ENCODE data around the gene LORICRIN.

The LORICRIN gene, protein sequence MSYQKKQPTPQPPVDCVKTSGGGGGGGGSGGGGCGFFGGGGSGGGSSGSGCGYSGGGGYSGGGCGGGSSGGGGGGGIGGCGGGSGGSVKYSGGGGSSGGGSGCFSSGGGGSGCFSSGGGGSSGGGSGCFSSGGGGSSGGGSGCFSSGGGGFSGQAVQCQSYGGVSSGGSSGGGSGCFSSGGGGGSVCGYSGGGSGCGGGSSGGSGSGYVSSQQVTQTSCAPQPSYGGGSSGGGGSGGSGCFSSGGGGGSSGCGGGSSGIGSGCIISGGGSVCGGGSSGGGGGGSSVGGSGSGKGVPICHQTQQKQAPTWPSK

GRCh38 chr1:153259387-153259786 is at the start of gene LORICRIN:
Gene LORICRIN, plus strand, starts transcription at chr1:153259687. Its CDS starts 1,263 bp downstream, at chr1:153260950.
- H3K27ac ChIP-seq (ENCODE audit: low read length) = peak within 1 kb of the TSS; percentile 93
- H3K79me2 ChIP-seq (ENCODE audit: low read length) = peaks cover 23% of the 10 kb centered on the region
- TF ChIP-seq CTCF (IDR thresholded peaks at IDR 0.05; ENCODE audit: low read depth, low read length) (no peak), EZH2phosphoT487 (IDR thresholded peaks at IDR 0.05; ENCODE audit: low read depth) (no peak)
- H3K27me3 ChIP-seq (ENCODE audit: low read depth, low read length) = no peaks in the 10 kb centered on the region
- no peak within 1 kb of the TSS for H2AFZ ChIP-seq (ENCODE audit: low read depth, low read length)
- peaks cover under 1% of the 10 kb centered on the region; the same call in 1 of the 2 replicates for H3K9me3 ChIP-seq (ENCODE audit: insufficient read depth, low read length)
- no peaks in the 10 kb centered on the region for H4K20me1 ChIP-seq (ENCODE audit: insufficient read depth, low read length)
- H3K9ac ChIP-seq (ENCODE audit: low read length) = peak within 1 kb of the TSS; percentile 75
- peak within 1 kb of the TSS; percentile 75 for H3K4me3 ChIP-seq (ENCODE audit: low read length)
- peaks cover 36% of the 10 kb centered on the region for H3K4me1 ChIP-seq (ENCODE audit: low read length)
- peaks cover 4% of the 10 kb centered on the region for H3K36me3 ChIP-seq (replicated peaks; ENCODE audit: low read depth, low read length)
- H3K4me2 ChIP-seq (ENCODE audit: low read length) = peak within 1 kb of the TSS; percentile 95

DNA sequence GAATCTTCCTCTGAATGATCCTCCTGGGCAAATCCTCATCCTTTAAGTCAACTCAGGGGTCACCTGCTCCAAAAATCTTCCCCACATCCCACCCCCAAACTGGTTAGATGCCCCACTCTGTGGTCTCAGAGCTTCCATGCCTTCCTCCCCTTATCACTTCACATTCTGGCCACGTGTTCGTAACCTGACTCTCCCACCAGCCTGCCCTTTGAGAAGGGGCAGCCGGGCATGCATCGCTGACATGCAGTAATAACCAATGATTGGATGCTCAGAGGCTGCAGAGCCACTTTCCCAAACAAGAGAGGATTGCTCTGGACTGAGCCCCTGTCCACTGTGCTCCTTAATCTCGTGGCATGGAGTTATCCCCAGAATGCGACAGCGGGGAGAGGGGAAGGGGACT is 49.3 kb upstream of the LORICRIN start:
- Histone ChIP-seq H3K27ac (ENCODE audit: low read length) (no peak overlapping the region), H4K20me1 (ENCODE audit: insufficient read depth, low read length) (no peaks in the 10 kb centered on the region), H3K27me3 (ENCODE audit: low read depth, low read length) (peaks cover 47% of the 10 kb centered on the region), H3K36me3 (replicated peaks; ENCODE audit: low read depth, low read length) (no peaks in the 10 kb centered on the region), H3K4me2 (ENCODE audit: low read length) (no peak overlapping the region), H3K9me3 (ENCODE audit: insufficient read depth, low read length) (no peaks in the 10 kb centered on the region), H3K4me1 (ENCODE audit: low read length) (no peaks in the 10 kb centered on the region), H3K79me2 (ENCODE audit: low read length) (no peaks in the 10 kb centered on the region), H2AFZ (ENCODE audit: low read depth, low read length) (no peak overlapping the region), H3K4me3 (ENCODE audit: low read length) (no peak overlapping the region), H3K9ac (ENCODE audit: low read length) (no peak overlapping the region)
- TF ChIP-seq EZH2phosphoT487 (IDR thresholded peaks at IDR 0.05; ENCODE audit: low read depth) (no peak), CTCF (IDR thresholded peaks at IDR 0.05; ENCODE audit: low read depth, low read length) (no peak)

DNA sequence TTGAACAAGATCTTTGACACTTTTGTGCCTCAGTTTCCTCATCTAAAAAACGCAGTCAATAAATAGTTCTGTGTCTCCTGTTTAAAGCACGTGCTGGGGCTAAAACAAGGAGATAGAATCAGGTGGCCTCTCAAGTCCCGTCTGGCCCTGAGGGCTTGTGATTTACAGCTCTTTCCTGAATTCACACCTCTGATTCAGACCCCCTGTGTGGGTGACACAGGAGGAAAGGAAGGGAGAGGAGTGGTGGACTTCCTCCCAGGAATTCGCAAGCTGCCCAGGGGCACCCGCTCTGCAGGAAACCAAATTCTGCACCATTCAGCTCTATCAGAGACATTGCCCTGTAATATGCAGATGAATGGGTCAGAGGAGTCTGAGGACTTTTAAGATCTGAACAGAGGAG is 47.3 kb upstream of the LORICRIN start:
- Histone ChIP-seq H3K27ac (ENCODE audit: low read length) (no peak overlapping the region), H2AFZ (ENCODE audit: low read depth, low read length) (no peak overlapping the region), H4K20me1 (ENCODE audit: insufficient read depth, low read length) (no peaks in the 10 kb centered on the region), H3K9me3 (ENCODE audit: insufficient read depth, low read length) (no peaks in the 10 kb centered on the region), H3K4me2 (ENCODE audit: low read length) (no peak overlapping the region), H3K4me3 (ENCODE audit: low read length) (no peak overlapping the region), H3K27me3 (ENCODE audit: low read depth, low read length) (peaks cover 44% of the 10 kb centered on the region), H3K36me3 (replicated peaks; ENCODE audit: low read depth, low read length) (no peaks in the 10 kb centered on the region), H3K4me1 (ENCODE audit: low read length) (no peaks in the 10 kb centered on the region), H3K79me2 (ENCODE audit: low read length) (no peaks in the 10 kb centered on the region), H3K9ac (ENCODE audit: low read length) (no peak overlapping the region)
- TF ChIP-seq EZH2phosphoT487 (IDR thresholded peaks at IDR 0.05; ENCODE audit: low read depth) = no peak

DNA sequence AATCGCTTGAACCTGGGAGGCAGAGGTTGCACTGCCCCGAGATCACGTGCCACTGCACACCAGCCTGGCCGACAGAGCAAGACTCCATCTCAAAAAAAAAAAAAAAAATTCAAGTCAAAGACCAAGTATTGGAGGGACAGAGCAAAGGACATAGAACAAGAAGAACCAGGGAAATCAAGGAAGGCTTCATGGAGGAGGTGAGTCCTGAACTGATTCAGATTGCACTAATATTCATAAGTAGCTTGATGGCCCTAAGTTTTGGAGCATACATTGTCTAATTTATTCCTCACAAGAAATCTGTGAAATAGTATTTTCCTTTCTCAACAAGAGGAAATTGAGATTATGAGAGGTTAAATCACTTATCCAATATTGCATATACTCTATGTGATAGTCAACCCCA is 46.0 kb upstream of the LORICRIN start:
- peaks cover 57% of the 10 kb centered on the region for H3K27me3 ChIP-seq (ENCODE audit: low read depth, low read length)
- TF ChIP-seq EZH2phosphoT487 (IDR thresholded peaks at IDR 0.05; ENCODE audit: low read depth) = no peak
- no peak for TF ChIP-seq CTCF (IDR thresholded peaks at IDR 0.05; ENCODE audit: low read depth, low read length)
- no peaks in the 10 kb centered on the region for H3K79me2 ChIP-seq (ENCODE audit: low read length)
- H3K9me3 ChIP-seq (ENCODE audit: insufficient read depth, low read length) = no peaks in the 10 kb centered on the region
- no peaks in the 10 kb centered on the region for H3K36me3 ChIP-seq (replicated peaks; ENCODE audit: low read depth, low read length)
- no peak overlapping the region for H2AFZ ChIP-seq (ENCODE audit: low read depth, low read length)
- no peaks in the 10 kb centered on the region for H3K4me1 ChIP-seq (ENCODE audit: low read length)
- no peak overlapping the region for H3K4me3 ChIP-seq (ENCODE audit: low read length)
- H3K9ac ChIP-seq (ENCODE audit: low read length) = no peak overlapping the region
- H3K27ac ChIP-seq (ENCODE audit: low read length) = no peak overlapping the region
- H4K20me1 ChIP-seq (ENCODE audit: insufficient read depth, low read length) = no peaks in the 10 kb centered on the region
- H3K4me2 ChIP-seq (ENCODE audit: low read length) = no peak overlapping the region
